ENCODE results near the gene SYT3.
A peak's percentile ranks its signal among the peaks of the same experiment; 100 is the strongest.

- no peak for TF ChIP-seq CTCF (IDR thresholded peaks at IDR 0.05; ENCODE audit: extremely low read depth in 1 of 2, insufficient read depth in 1 of 2, low read depth in 1 of 2, low read length in 2 of 2)
- no peak for TF ChIP-seq EZH2 (IDR thresholded peaks at IDR 0.05; ENCODE audit: borderline replicate concordance, low read depth, low read length, severe bottlenecking)
- no peak for TF ChIP-seq POLR2AphosphoS5 (IDR thresholded peaks at IDR 0.05; ENCODE audit: insufficient read depth, low read depth, low read length)
- TF ChIP-seq POLR2A (IDR thresholded peaks at IDR 0.05; ENCODE audit: low read depth, low read length): no peak
- peak; percentile 40 for TF ChIP-seq JUN (IDR thresholded peaks at IDR 0.05; ENCODE audit: borderline replicate concordance, insufficient read depth, insufficient read length, low read depth)
- peak; percentile 11 for TF ChIP-seq MAX (IDR thresholded peaks at IDR 0.05; ENCODE audit: insufficient read depth, insufficient read length)
- TF ChIP-seq MYC (IDR thresholded peaks at IDR 0.05; ENCODE audit: low read depth, low read length): no peak
These were observed 39.8 kb upstream of the SYT3 start for GRCh38 chr19:50679177-50680125.
